DOHH2 (cell line): ENCODE data around the gene PDE4B.

ENCODE experiments used
- H3F3A ChIP-seq: fragments of 200-600 bp; sonication (generic), shearing (Covaris generic); 2 replicates; pipeline ENCODE4 v1.6.0; 2016; ENCODE audit warnings: antibody characterized with exemption, mild to moderate bottlenecking; ENCODE audit not compliant: control insufficient read depth, insufficient read depth
- H3K27ac ChIP-seq: fragments of 200-600 bp; sonication (generic); 2 replicates; pipeline ENCODE4 v1.5.1; 2014; ENCODE audit warnings: low read depth, mild to moderate bottlenecking, low read length, moderate library complexity
- H3K27me3 ChIP-seq: fragments of 200-600 bp; sonication (generic); 2 replicates; pipeline ENCODE4 v1.6.1; 2014; ENCODE audit warnings: mild to moderate bottlenecking, low read length, mixed read lengths; ENCODE audit not compliant: control insufficient read depth
- H3K36me3 ChIP-seq: fragments of 200-600 bp; sonication (generic); 2 replicates; pipeline ENCODE4 v1.6.1; 2014; ENCODE audit warnings: mild to moderate bottlenecking, low read length, moderate library complexity, mixed read lengths; ENCODE audit not compliant: control insufficient read depth
- H3K4me1 ChIP-seq: fragments of 200-600 bp; sonication (generic); 2 replicates; pipeline ENCODE4 v1.6.1; 2014; ENCODE audit warnings: mild to moderate bottlenecking, low read length, mixed read lengths; ENCODE audit not compliant: control insufficient read depth
- H3K4me2 ChIP-seq: fragments of 200-600 bp; sonication (generic); 2 replicates; pipeline ENCODE4 v1.6.0; 2014; ENCODE audit warnings: mild to moderate bottlenecking, low read length, moderate library complexity
- H3K4me3 ChIP-seq: fragments of 200-600 bp; sonication (generic); 2 replicates; pipeline ENCODE4 v1.5.1; 2014; ENCODE audit warnings: mild to moderate bottlenecking, low read length, mixed read lengths
- H3K79me2 ChIP-seq: fragments of 200-600 bp; sonication (generic); 2 replicates; pipeline ENCODE4 v1.6.1; 2014; ENCODE audit warnings: mild to moderate bottlenecking, low read length, mixed read lengths; ENCODE audit not compliant: control insufficient read depth
- H3K9me2 ChIP-seq: fragments of 200-600 bp; sonication (generic); replicated peaks from 2 replicates; pipeline ENCODE4 v1.6.1; 2014; ENCODE audit warnings: mild to moderate bottlenecking, low read length, mixed read lengths; ENCODE audit not compliant: control insufficient read depth
- H3K9me3 ChIP-seq: fragments of 200-600 bp; sonication (generic); 2 replicates; pipeline ENCODE4 v1.6.1; 2014; ENCODE audit warnings: antibody characterized with exemption, low read length, mixed read lengths; ENCODE audit not compliant: control insufficient read depth, insufficient read depth
- H4K20me1 ChIP-seq: fragments of 200-600 bp; sonication (generic); 2 replicates; pipeline ENCODE4 v1.6.0; 2014; ENCODE audit warnings: low read depth, mild to moderate bottlenecking, antibody characterized with exemption, low read length, moderate library complexity; ENCODE audit not compliant: control insufficient read depth, insufficient read depth
- EZH2phosphoT487 ChIP-seq: fragments of 200-600 bp; sonication (generic); IDR thresholded peaks from 2 replicates; pipeline ENCODE4 v1.6.1; 2017; ENCODE audit warnings: borderline replicate concordance, mild to moderate bottlenecking, antibody characterized with exemption, low read length, moderate library complexity, mixed read lengths
- TF ChIP-seq, protein P1 (sequence below): fragments of 200-600 bp; sonication (generic); IDR thresholded peaks from one replicate; pipeline ENCODE4 v1.5.1; 2014; ENCODE audit warnings: antibody characterized with exemption, mild to moderate bottlenecking, low read depth, low read length; ENCODE audit not compliant: poor library complexity, severe bottlenecking

PDE4B gene

DNA sequence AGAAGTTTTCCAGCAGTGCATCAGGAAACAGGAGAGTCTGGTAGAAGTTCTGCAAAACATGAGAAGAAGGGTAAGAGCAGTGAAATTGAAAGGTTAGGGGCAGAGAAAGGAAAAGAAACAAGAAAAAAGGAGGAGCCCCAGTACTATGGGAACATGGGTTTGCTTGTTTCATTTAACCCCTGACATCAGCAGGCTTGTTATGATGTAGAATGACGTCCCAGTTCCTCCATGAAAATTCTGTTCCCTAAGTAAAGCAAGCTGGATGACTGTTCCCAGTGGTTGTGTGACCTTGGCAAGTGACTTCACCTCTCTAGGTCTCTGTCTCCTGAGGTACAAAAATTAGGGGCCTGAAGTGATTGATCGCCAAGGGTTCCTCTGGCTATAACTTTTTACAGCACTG lies 472.6 kb downstream of the PDE4B start:
- H4K20me1 ChIP-seq = no peaks in the 10 kb centered on the region
- H3K9me3 ChIP-seq = no peaks in the 10 kb centered on the region
- H3K36me3 ChIP-seq = no peaks in the 10 kb centered on the region
- no peak overlapping the region for H3K27ac ChIP-seq
- TF ChIP-seq, protein P1, sequence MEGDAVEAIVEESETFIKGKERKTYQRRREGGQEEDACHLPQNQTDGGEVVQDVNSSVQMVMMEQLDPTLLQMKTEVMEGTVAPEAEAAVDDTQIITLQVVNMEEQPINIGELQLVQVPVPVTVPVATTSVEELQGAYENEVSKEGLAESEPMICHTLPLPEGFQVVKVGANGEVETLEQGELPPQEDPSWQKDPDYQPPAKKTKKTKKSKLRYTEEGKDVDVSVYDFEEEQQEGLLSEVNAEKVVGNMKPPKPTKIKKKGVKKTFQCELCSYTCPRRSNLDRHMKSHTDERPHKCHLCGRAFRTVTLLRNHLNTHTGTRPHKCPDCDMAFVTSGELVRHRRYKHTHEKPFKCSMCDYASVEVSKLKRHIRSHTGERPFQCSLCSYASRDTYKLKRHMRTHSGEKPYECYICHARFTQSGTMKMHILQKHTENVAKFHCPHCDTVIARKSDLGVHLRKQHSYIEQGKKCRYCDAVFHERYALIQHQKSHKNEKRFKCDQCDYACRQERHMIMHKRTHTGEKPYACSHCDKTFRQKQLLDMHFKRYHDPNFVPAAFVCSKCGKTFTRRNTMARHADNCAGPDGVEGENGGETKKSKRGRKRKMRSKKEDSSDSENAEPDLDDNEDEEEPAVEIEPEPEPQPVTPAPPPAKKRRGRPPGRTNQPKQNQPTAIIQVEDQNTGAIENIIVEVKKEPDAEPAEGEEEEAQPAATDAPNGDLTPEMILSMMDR = no peak
- TF ChIP-seq EZH2phosphoT487 = no peak
- H3F3A ChIP-seq = no peaks in the 10 kb centered on the region
- H3K4me3 ChIP-seq = no peak overlapping the region
- no peaks in the 10 kb centered on the region for H3K27me3 ChIP-seq
- no peaks in the 10 kb centered on the region for H3K9me2 ChIP-seq
- no peaks in the 10 kb centered on the region; the same call in 1 of the 2 replicates for H3K4me1 ChIP-seq
- no peak overlapping the region for H3K4me2 ChIP-seq
- H3K79me2 ChIP-seq = no peaks in the 10 kb centered on the region

DNA sequence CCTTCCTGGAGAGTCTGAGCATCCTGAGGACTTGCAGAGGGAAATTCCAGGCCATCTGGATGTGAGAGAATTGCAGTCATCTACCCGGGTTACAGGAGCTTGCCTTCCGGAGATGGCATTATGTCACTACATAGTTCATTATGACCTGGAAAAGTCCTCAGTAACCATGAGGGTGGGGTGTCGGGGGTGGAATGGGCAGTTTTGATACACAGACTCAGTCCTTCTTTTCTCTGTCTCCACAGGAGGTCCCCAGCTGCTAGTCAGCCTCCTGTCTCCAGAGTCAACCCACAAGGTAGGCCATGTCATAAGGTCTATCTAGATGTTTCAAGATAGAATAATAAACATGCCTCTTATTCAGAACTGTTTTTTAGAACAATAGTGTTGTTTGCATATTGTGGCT lies 473.1 kb downstream of the PDE4B start:
- Histone ChIP-seq H3K9me2 (no peaks in the 10 kb centered on the region), H4K20me1 (no peaks in the 10 kb centered on the region), H3K4me2 (no peak overlapping the region), H3K36me3 (no peaks in the 10 kb centered on the region), H3K9me3 (no peaks in the 10 kb centered on the region), H3K27me3 (no peaks in the 10 kb centered on the region), H3K4me1 (peaks cover 1% of the 10 kb centered on the region), H3K27ac (no peak overlapping the region), H3F3A (no peaks in the 10 kb centered on the region), H3K4me3 (no peak overlapping the region), H3K79me2 (no peaks in the 10 kb centered on the region)
- no peak for TF ChIP-seq EZH2phosphoT487
- TF ChIP-seq, protein P1 = no peak

DNA sequence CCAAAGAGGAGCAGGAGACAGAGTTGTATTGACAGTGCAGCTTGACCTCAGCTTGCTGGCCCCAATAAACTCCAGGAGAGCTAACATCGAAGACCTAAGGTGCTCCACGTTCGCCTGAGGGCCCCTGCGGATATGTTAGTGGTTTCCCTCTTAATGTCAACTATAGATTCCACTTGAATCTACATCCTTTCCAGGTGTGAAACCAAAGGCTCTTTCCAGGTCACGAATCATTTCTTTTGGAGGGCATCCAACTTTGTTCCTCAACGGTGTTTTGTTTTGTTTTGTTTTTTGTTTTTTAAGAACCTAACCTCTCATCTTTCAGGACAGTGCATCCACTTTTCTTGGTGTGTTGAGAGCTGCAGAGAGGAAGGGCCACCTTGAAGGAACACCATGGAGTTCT lies 473.7 kb downstream of the PDE4B start:
- no peak overlapping the region for H3K4me3 ChIP-seq
- H3K27ac ChIP-seq = no peak overlapping the region
- no peaks in the 10 kb centered on the region for H3K79me2 ChIP-seq
- H3K36me3 ChIP-seq = no peaks in the 10 kb centered on the region
- H3K4me2 ChIP-seq = no peak overlapping the region
- TF ChIP-seq, protein P1 = no peak
- TF ChIP-seq EZH2phosphoT487 = no peak
- H4K20me1 ChIP-seq = no peaks in the 10 kb centered on the region
- no peaks in the 10 kb centered on the region for H3K9me2 ChIP-seq
- no peaks in the 10 kb centered on the region for H3K27me3 ChIP-seq
- no peaks in the 10 kb centered on the region for H3K9me3 ChIP-seq
- H3F3A ChIP-seq = no peaks in the 10 kb centered on the region
- peaks cover 7% of the 10 kb centered on the region for H3K4me1 ChIP-seq

DNA sequence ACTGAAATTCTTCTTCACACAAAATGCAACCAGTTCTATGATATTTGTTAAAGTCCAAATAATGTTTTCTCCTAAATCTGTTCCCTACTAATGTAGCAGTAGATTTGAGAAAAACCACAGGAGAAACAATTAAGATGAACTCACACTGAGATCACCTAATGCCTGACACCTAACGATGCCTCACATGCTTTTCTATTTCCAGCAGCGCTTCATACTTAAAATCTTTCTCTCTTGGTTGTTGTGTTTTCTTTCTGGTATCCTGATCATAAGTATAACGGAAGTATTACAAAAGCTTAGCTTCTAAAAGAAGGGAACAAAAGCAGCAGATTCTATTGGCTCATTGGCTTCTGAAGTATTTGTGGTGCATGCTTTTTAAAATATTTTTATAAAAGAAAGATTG lies 474.1 kb downstream of the PDE4B start:
- peaks cover 11% of the 10 kb centered on the region for H3K4me1 ChIP-seq
- H3F3A ChIP-seq = no peaks in the 10 kb centered on the region
- no peaks in the 10 kb centered on the region for H3K9me2 ChIP-seq
- no peak overlapping the region for H3K4me3 ChIP-seq
- no peaks in the 10 kb centered on the region for H3K9me3 ChIP-seq
- H3K4me2 ChIP-seq = no peak overlapping the region
- H3K79me2 ChIP-seq = no peaks in the 10 kb centered on the region
- no peaks in the 10 kb centered on the region for H4K20me1 ChIP-seq
- no peak overlapping the region for H3K27ac ChIP-seq
- H3K36me3 ChIP-seq = no peaks in the 10 kb centered on the region
- TF ChIP-seq EZH2phosphoT487 = no peak
- TF ChIP-seq, protein P1 = no peak
- no peaks in the 10 kb centered on the region for H3K27me3 ChIP-seq
